GM21515 (cell line): Measurements from ENCODE around the gene VPS51.

Experiments used
- ATAC-seq: cut with Tn5 transposase; IDR thresholded peaks from one replicate; pipeline ENCODE4 v1.9.1; 2021; ENCODE audit not compliant: unreplicated experiment

VPS51 gene

DNA sequence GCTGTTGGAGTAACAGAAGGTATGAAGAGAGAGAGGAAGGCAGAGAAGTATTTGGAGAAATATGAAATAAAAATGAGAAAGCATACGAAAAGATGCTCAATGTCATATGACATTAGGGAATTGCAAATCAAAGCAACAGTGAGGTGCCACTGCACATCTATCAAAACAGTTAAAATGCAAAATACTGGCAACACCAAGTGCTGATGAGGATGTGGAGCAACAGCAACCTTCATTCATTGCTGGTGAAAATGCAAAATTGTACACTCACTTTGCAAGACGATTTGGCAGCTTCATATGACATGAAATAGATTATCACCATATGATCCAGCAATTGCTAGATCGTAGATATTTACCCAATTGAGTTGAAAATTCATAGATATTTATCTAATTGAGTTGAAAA lies 64.6 kb downstream of the VPS51 start:
- ATAC-seq, result no peak
